Measurements from ENCODE around the gene PTGIR. TPM values are rescaled to one million over a fixed set of nuclear protein-coding genes. Genes with fewer than 3 reads are reported as not detected.

The PTGIR gene
- total and polyA plus RNA-seq, 2 donors (not counting 1 experiment from before 2014, with no cell fraction given) = 16.5 to 27.8 TPM

GRCh38 chr19:46656541-46656940 is 31.7 kb upstream of the PTGIR start:
- Histone ChIP-seq H3K79me2 (ENCODE audit: control insufficient read depth, insufficient read depth, low read length) (no peaks in the 10 kb centered on the region), H3K27ac (ENCODE audit: insufficient read depth, low read length) (no peak overlapping the region), H3K9ac (ENCODE audit: insufficient read depth, low read length) (no peak overlapping the region), H4K20me1 (ENCODE audit: control insufficient read depth, extremely low read depth, insufficient read depth, low read length) (no peaks in the 10 kb centered on the region), H3K9me3 (ENCODE audit: control insufficient read depth, insufficient read depth, low read depth, low read length) (no peaks in the 10 kb centered on the region), H3K4me2 (ENCODE audit: extremely low read depth, insufficient read depth, low read length) (no peak overlapping the region), H3K4me1 (ENCODE audit: control insufficient read depth, extremely low read depth, insufficient read depth, low read length) (peaks cover 2% of the 10 kb centered on the region), H2AFZ (ENCODE audit: low read length) (no peak overlapping the region), H3K4me3 (replicated peaks in 1 of 4; ENCODE audit: control extremely low read depth in 1 of 4, insufficient read depth in 1 of 4, low read depth in 3 of 4, low read length in 4 of 4) (no peak overlapping the region), H3K27me3 (ENCODE audit: control insufficient read depth, insufficient read depth, low read length) (no peaks in the 10 kb centered on the region), H3K36me3 (ENCODE audit: control insufficient read depth, insufficient read depth, low read length) (no peaks in the 10 kb centered on the region)
- no peak for DNase-seq (ENCODE audit: low read depth in 2 of 2)
- TF ChIP-seq, protein P1, sequence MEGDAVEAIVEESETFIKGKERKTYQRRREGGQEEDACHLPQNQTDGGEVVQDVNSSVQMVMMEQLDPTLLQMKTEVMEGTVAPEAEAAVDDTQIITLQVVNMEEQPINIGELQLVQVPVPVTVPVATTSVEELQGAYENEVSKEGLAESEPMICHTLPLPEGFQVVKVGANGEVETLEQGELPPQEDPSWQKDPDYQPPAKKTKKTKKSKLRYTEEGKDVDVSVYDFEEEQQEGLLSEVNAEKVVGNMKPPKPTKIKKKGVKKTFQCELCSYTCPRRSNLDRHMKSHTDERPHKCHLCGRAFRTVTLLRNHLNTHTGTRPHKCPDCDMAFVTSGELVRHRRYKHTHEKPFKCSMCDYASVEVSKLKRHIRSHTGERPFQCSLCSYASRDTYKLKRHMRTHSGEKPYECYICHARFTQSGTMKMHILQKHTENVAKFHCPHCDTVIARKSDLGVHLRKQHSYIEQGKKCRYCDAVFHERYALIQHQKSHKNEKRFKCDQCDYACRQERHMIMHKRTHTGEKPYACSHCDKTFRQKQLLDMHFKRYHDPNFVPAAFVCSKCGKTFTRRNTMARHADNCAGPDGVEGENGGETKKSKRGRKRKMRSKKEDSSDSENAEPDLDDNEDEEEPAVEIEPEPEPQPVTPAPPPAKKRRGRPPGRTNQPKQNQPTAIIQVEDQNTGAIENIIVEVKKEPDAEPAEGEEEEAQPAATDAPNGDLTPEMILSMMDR (conservative IDR thresholded peaks at IDR 0.05 in 1 of 2, IDR thresholded peaks at IDR 0.05 in 1 of 2; ENCODE audit: low read depth in 1 of 2, low read length in 2 of 2) = no peak
- no peak for TF ChIP-seq EZH2 (IDR thresholded peaks at IDR 0.05; ENCODE audit: low read length, missing control alignments)

GRCh38 chr19:46654621-46655152 is 29.8 kb upstream of the PTGIR start:
- no peak for DNase-seq (ENCODE audit: low read depth in 2 of 2)
- H4K20me1 ChIP-seq (ENCODE audit: control insufficient read depth, extremely low read depth, insufficient read depth, low read length) = no peaks in the 10 kb centered on the region
- no peaks in the 10 kb centered on the region for H3K27me3 ChIP-seq (ENCODE audit: control insufficient read depth, insufficient read depth, low read length)
- H3K9ac ChIP-seq (ENCODE audit: insufficient read depth, low read length) = no peak overlapping the region
- peaks cover 2% of the 10 kb centered on the region for H3K4me1 ChIP-seq (ENCODE audit: control insufficient read depth, extremely low read depth, insufficient read depth, low read length)
- peak overlapping the region; percentile 23 for H3K4me2 ChIP-seq (ENCODE audit: extremely low read depth, insufficient read depth, low read length)
- H2AFZ ChIP-seq (ENCODE audit: low read length) = no peak overlapping the region
- H3K9me3 ChIP-seq (ENCODE audit: control insufficient read depth, insufficient read depth, low read depth, low read length) = no peaks in the 10 kb centered on the region
- TF ChIP-seq, protein P1 (conservative IDR thresholded peaks at IDR 0.05 in 1 of 2, IDR thresholded peaks at IDR 0.05 in 1 of 2; ENCODE audit: low read depth in 1 of 2, low read length in 2 of 2) = no peak
- TF ChIP-seq EZH2 (IDR thresholded peaks at IDR 0.05; ENCODE audit: low read length, missing control alignments) = no peak
- H3K79me2 ChIP-seq (ENCODE audit: control insufficient read depth, insufficient read depth, low read length) = no peaks in the 10 kb centered on the region
- no peak overlapping the region for H3K27ac ChIP-seq (ENCODE audit: insufficient read depth, low read length)
- no peaks in the 10 kb centered on the region for H3K36me3 ChIP-seq (ENCODE audit: control insufficient read depth, insufficient read depth, low read length)
- no peak overlapping the region for H3K4me3 ChIP-seq (replicated peaks in 1 of 4; ENCODE audit: control extremely low read depth in 1 of 4, insufficient read depth in 1 of 4, low read depth in 3 of 4, low read length in 4 of 4)

- no peaks in the 10 kb centered on the region for H3K79me2 ChIP-seq (ENCODE audit: control insufficient read depth, insufficient read depth, low read length)
- no peak for DNase-seq (ENCODE audit: low read depth in 2 of 2)
- TF ChIP-seq EZH2 (IDR thresholded peaks at IDR 0.05; ENCODE audit: low read length, missing control alignments) = no peak
- TF ChIP-seq, protein P1 (conservative IDR thresholded peaks at IDR 0.05 in 1 of 2, IDR thresholded peaks at IDR 0.05 in 1 of 2; ENCODE audit: low read depth in 1 of 2, low read length in 2 of 2) = no peak
- no peaks in the 10 kb centered on the region for H3K9me3 ChIP-seq (ENCODE audit: control insufficient read depth, insufficient read depth, low read depth, low read length)
- H3K27me3 ChIP-seq (ENCODE audit: control insufficient read depth, insufficient read depth, low read length) = no peaks in the 10 kb centered on the region
- H3K27ac ChIP-seq (ENCODE audit: insufficient read depth, low read length) = no peak overlapping the region
- no peak overlapping the region for H3K4me3 ChIP-seq (replicated peaks in 1 of 4; ENCODE audit: control extremely low read depth in 1 of 4, insufficient read depth in 1 of 4, low read depth in 3 of 4, low read length in 4 of 4)
- no peaks in the 10 kb centered on the region for H3K36me3 ChIP-seq (ENCODE audit: control insufficient read depth, insufficient read depth, low read length)
- no peak overlapping the region for H3K9ac ChIP-seq (ENCODE audit: insufficient read depth, low read length)
- H2AFZ ChIP-seq (ENCODE audit: low read length) = no peak overlapping the region
- H3K4me2 ChIP-seq (ENCODE audit: extremely low read depth, insufficient read depth, low read length) = no peak overlapping the region
- peaks cover 2% of the 10 kb centered on the region for H3K4me1 ChIP-seq (ENCODE audit: control insufficient read depth, extremely low read depth, insufficient read depth, low read length)
- no peaks in the 10 kb centered on the region for H4K20me1 ChIP-seq (ENCODE audit: control insufficient read depth, extremely low read depth, insufficient read depth, low read length)
Observed at GRCh38 chr19:46650445-46650844, 25.6 kb upstream of the PTGIR start.
